GM18909 (cell line): ENCODE data around the gene CDK11B.
"Not testable (repeated sequence)": the region's sequence is repeated elsewhere in the genome, so short reads cannot be mapped to it uniquely, and the experiment has no call there.

ENCODE experiments used
- ATAC-seq: cut with Tn5 transposase; IDR thresholded peaks from one replicate; pipeline ENCODE4 v1.9.1; 2021; ENCODE audit warnings: mild to moderate bottlenecking; ENCODE audit not compliant: unreplicated experiment, poor library complexity

Gene CDK11B

GRCh38 chr1:1601564-1602303 lies 57.1 kb downstream of the CDK11B start:
- no peak for ATAC-seq

GRCh38 chr1:1600861-1601563 lies 57.8 kb downstream of the CDK11B start:
- ATAC-seq, result no peak

GRCh38 chr1:1599935-1600860 lies 58.6 kb downstream of the CDK11B start, which contains the start of gene FNDC10:
TSS of gene FNDC10 (minus strand) at chr1:1600135. CDS start at chr1:1600015, 120 bp downstream.
- ATAC-seq, result no peak

GRCh38 chr1:1599030-1599934 lies 59.5 kb downstream of the CDK11B start:
- ATAC-seq, result no peak

- no peak for ATAC-seq
Measured at GRCh38 chr1:1598720-1599029, 60.1 kb downstream of the CDK11B start.

- ATAC-seq, result no peak
Measured at GRCh38 chr1:1598051-1598719, 60.6 kb downstream of the CDK11B start.

GRCh38 chr1:1597275-1597930 lies 61.4 kb downstream of the CDK11B start:
- ATAC-seq, result no peak

GRCh38 chr1:1596493-1597274 lies 62.1 kb downstream of the CDK11B start:
- no peak for ATAC-seq

GRCh38 chr1:1595341-1595740 lies 63.5 kb downstream of the CDK11B start:
- not testable (repeated sequence) for ATAC-seq

- no peak for ATAC-seq
Measured at GRCh38 chr1:1594602-1595260, 64.1 kb downstream of the CDK11B start.

GRCh38 chr1:1593834-1594601 lies 64.8 kb downstream of the CDK11B start:
- no peak for ATAC-seq

- ATAC-seq, result no peak
Measured at GRCh38 chr1:1591452-1591851, 67.4 kb downstream of the CDK11B start.
